ENCODE results near the gene VPS52. TPM values are rescaled to one million over a fixed set of nuclear protein-coding genes. Genes with fewer than 3 reads are reported as not detected.

VPS52 gene, protein sequence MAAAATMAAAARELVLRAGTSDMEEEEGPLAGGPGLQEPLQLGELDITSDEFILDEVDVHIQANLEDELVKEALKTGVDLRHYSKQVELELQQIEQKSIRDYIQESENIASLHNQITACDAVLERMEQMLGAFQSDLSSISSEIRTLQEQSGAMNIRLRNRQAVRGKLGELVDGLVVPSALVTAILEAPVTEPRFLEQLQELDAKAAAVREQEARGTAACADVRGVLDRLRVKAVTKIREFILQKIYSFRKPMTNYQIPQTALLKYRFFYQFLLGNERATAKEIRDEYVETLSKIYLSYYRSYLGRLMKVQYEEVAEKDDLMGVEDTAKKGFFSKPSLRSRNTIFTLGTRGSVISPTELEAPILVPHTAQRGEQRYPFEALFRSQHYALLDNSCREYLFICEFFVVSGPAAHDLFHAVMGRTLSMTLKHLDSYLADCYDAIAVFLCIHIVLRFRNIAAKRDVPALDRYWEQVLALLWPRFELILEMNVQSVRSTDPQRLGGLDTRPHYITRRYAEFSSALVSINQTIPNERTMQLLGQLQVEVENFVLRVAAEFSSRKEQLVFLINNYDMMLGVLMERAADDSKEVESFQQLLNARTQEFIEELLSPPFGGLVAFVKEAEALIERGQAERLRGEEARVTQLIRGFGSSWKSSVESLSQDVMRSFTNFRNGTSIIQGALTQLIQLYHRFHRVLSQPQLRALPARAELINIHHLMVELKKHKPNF
- total RNA-seq = 29.6 and 34.5 TPM in 2 replicates

DNA sequence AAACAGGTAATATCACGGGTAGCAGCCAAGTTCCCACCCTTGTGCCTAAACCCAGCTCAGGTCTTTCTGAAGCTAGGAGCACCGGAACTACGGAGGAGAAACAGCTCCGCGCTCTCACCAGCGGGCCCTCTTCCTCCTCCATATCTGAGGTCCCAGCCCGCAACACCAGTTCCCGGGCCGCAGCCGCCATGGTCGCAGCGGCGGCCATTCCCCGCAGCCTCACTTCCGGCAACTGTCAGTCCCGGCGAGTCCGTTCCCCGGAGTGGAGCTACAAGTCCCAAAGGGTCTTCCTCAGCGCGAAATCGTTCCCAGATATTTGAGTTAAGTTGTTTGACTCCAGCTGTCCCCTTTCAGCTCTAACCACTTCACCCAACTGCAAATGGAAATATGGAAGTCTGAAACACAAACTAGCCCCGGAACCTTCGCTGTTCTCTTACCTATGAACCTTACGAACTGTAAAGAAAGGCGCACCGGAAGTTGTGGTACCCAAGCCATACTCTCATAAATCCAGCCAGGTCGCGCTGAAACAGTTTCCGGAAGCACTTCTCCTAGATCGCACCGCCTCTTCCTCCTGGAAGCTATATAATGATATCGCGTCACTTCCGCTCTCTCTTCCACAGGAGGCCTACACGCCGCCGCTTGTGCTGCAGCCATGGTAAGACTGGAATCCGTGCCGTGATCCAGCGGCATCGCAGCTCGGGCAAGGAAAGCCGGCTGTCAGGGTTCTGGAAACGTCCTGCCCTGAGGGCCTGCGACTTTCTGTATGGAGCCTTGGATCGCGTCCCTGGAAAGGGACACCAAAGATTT is at the start of gene VPS52, which contains the start of gene RPS18:
VPS52 (minus strand) TSS at position 409 of the 807 bp plus-strand sequence; CDS start at position 208, 201 bp downstream.
RPS18 (plus strand) TSS at position 608 of the 807 bp plus-strand sequence; CDS start at position 653, 45 bp downstream.
- DNase-seq (ENCODE audit: extremely low read depth, low read depth, low spot score) = peak; percentile 99

DNA sequence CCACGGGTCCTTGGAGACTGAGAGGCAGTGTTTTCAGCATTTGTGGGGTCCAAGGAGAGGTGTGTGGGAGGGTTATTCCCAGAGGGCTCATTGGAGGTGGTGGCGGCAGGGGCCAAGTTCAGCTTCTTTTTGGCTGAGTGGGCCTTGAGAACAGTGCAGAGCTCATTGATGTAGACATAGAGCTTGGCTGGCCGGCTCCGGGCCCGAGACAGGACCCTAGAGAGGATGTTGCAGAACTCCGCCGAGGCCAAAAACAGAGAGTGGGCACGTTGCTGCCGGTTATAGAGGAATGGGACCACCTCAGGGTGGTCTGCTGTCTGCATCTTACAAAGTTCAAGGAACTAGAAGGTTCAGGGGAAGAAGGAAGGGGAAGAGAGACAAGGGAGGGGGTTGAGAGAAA is 49.6 kb upstream of the VPS52 start:
- DNase-seq (ENCODE audit: extremely low read depth, low read depth, low spot score) = no peak

DNA sequence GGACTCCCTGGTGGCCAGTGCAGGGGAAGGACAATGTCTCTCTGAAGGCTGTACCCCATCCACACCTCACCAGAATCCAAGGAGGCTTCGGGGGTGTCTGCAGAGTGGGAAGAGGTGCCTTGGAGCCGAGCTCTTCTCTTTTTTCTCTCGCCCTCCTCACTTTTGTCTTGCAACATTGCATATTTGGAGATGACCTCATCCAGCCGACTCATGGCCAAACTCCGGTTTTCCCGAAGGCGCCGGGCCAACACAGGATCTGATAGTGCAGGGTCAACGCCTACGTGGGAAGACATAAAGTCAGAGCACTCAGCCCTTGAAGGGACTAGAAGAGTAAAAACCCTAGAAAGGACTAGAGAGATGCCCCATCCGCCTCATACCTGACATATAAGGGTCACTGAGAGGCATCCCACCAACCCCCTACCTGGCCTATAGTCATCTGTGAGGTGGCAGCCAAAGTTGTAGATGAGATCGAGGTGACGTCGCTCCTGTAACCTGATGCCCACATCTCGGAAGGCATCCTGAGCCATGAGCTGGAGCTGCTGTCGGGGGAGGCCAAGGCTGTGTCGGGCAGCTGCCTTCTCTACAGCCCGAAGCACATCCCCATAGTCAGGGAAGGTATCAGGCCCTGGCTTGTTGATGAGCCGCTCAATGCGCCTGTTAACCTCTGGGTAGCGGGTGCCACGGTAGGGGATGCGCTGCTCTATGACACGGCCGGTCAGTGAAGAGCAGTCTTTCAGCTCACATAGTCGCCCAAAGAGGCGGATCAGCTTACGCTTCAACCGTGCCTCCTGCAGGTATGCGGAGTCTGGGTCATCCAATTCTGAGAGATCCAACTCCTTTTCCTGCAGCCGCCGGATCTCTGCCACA is 48.9 kb upstream of the VPS52 start:
- no peak for DNase-seq (ENCODE audit: extremely low read depth, low read depth, low spot score)

DNA sequence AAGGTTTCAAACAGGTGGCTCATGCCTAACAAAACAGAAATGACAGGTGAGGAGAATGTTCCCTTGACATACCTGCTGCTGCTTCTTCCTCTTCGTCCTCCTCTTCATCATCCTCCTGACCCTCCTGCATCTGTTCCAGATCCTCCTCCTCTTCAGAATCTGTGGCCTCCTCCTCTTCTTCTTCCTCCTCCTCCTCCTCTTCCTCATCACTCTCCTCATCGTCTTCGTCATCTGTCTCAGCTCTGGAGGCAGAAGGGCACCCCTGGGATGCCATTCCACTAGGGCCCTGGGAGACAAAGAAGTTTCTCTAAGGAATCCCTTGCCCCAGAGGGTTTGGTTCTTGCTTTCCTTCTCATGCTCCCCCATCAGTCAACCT is 48.3 kb upstream of the VPS52 start:
- DNase-seq (ENCODE audit: extremely low read depth, low read depth, low spot score) = no peak

DNA sequence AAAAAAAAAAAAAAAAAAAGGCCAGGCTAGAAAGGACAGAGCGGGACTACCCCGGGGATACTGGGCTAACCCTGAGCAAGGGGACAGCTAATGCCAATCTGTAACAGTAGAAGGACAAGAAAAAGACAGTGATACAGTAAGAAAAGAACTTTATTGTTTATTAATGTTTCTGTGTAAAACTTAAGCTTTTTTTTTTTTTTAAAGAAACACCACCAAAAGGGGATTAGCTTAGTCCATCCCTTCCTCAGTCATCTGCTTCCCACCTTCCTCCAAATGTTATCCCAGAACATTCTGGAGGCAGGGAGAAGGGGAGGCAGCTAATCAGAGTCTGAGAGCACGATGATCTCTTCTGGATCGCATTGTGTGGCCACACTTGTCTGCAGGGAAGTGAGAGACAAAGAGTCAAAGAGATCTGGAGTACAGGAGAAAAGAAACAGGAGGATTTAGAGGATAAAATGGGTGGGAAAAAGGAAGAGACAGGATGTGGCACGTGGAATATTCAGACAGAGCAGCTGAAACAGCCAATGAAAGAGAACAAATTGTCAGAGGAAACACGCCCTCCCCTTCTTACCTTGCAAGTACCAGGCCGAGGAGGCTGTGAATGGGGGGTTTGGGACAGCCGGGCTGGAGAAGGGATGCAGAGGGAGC is 46.9 kb upstream of the VPS52 start:
- no peak for DNase-seq (ENCODE audit: extremely low read depth, low read depth, low spot score)

DNA sequence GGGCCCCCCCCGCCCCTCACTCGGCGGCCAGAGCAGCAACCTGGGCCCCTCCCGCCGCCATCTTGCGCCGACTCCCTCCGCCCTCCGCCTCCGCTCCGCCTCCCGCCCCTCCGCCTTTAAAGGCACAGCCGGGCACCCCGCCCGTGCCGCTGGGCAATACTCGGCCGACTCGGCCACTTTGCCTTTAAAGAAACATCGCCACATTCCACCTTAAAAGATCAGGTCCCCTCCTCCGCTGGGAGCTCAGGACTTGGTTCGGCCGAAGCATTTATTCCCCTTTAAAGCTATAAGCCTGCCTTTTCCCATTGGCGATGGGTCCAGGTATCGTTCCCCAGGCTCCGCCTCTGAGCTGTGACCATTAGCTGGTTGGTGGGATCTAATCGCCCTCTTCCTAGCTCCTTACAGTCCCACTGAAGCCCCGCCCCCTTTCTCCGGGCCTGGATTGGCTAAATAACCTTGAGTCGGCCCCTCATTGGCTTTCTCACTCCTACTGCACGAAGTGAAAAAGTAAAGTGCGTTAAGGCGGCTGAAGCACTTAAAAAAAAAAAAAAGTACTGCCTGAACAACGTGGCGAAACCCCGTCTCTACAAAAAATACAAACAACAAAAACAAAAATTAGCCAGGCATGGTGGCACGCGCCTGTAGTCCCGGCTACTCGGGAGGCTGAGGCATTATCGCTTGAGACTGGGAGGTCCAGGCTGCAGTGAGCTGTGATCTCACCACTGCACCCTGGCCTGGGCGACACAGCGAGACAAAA is 46.2 kb upstream of the VPS52 start, which contains the start of gene ZBTB22:
ZBTB22 (minus strand) TSS at position 76 of the 757 bp plus-strand sequence. CDS start 828 bp downstream, outside the sequence.
- DNase-seq (ENCODE audit: extremely low read depth, low read depth, low spot score) = peak; percentile 99

DNA sequence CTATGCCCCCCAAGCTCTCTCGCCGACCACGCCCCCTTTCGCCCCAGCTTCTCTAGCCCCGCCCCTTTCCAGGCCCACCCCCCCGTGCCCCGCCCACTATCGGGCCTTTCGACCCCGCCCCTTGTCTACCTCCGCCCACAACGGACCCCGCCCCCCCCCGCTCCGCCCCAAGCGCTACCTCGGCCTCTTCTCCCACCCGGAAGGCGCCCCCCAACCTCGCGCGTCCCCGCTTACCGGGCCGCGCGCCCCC is 45.7 kb upstream of the VPS52 start:
- DNase-seq (ENCODE audit: extremely low read depth, low read depth, low spot score) = no peak

DNA sequence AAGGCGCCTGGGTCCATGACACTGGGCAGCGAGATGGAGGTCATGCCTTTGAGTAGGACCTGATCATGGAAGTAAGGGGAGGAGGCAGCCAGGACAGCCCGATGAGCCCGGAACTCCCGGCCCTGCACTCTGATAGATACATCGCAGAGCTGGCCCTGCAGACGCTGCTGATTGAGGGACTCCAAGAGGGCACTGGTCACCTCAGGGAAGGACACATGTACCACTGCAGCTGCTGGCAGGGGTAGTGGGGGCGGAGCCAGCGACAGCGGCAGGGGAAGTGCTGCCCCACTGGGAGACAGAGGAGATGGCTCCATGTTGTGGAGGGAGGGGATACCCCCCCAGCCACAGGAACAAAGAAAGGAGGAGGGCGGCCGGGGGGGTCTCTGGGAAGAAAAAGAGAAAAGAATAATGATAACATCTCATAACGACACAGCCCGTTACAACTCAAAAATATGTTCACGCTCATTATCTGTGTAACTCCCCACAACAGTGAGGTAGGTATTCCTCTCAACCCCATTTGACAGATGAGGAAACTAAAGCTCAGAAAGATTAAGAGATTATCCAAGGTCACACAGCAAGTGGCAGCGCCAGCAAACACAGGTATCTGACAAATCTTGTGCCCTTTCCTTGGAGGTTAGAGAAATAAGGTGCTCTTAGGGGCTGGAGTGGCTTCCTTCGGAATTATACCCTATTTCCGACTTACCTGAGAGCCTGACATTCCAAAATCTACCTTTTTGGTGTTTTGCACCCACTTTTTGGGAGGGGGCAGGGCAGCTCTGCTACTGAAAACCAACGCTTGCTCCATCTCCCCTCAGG is 45.1 kb upstream of the VPS52 start:
- no peak for DNase-seq (ENCODE audit: extremely low read depth, low read depth, low spot score)

DNA sequence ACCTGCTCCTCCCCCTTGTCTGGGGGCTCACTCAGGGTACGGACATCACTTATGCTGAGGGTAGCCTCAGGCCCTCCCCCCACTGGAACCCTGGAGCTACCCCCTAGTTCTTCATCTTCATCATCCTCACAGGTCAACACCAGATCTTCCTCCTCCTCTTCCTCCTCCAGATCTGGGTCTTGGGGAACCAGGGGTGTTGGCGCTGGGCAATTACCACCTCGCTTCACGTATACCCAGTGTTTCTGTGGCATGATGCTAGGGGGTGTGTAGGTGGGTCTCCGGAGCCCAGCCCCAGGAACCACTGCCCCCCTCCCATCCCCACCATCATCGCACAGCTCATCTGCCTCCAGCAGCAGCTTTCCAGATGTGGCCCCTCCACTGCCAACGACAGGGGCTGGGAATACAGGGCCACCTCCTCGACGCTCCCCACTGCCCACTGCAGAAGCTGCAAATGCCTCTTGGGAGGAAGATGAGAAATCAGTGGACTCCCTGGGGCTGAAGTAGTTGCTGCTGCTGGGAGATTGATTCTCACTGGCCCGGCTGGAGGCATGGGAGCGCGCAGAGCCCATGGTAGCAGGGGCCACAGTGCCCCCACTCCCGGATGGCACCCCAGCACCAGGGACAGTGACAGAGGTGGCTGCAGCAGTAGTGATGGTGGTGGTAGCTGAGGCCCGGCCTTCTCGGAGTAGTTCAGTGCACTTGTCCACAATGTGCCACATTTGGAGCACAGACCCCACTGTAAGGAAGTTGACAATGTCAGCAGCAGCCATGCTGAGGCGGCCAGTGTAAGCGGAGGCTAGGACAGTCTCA is 44.3 kb upstream of the VPS52 start:
- DNase-seq (ENCODE audit: extremely low read depth, low read depth, low spot score) = no peak

DNA sequence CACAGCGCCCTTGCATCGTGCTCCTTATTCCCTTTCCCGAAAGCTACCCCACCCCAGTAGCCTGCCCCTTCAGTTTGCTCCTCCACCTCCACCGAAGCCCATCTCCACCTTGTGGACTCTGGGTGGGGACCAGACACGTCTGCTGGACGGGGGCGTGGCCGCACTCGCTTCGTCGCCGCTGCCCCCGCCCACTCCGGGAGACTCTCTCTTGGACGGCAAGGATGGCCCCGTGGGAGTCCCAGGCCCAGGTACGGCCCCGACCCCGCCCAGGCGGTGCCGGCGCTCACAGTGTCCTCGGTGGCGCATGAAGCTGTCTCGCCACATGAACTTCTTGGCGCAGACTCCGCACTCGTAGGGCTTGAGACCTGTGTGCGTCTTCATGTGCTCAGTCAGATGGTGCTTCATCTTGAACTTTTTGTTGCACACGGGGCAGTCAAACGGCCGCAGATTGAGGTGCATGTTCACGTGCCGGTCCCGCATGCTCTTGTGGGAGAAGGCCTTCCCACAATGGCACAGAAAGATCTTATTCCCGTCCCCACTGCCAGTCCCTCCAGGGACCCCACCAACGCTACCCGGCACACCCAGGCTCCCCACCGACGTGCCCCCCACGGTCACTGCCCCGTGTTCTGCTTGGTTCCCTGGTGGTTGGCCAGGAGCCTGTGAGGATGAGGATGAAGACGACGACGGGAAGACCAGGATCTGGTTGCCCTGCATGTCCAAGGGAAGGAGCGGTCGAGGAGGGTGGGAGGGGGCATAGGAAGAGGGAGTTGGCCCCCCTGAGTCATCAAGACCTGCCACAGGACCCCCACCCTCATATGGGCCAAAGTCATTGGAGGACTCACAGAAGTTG is 43.5 kb upstream of the VPS52 start:
- no peak for DNase-seq (ENCODE audit: extremely low read depth, low read depth, low spot score)

DNA sequence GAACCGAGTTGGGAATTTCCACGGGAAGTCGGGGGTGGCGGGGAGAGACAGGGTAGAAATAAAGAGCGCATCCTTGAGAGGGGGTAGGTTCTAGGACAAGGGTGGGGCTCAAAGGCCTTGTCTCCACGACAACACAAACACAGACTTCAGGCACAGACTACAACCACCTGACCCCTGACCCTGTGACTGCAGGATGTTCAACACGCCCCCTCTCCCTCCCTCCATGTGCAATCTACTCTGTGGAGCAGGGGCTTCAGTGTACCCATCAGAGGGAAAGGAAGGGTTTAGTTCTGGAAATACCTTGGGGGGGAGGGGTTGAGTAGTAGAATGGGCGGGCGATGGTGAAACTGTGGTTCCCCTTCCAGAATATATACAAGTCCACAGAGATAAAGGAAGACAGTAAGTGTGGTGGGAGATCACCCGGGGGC is 42.9 kb upstream of the VPS52 start:
- no peak for DNase-seq (ENCODE audit: extremely low read depth, low read depth, low spot score)

DNA sequence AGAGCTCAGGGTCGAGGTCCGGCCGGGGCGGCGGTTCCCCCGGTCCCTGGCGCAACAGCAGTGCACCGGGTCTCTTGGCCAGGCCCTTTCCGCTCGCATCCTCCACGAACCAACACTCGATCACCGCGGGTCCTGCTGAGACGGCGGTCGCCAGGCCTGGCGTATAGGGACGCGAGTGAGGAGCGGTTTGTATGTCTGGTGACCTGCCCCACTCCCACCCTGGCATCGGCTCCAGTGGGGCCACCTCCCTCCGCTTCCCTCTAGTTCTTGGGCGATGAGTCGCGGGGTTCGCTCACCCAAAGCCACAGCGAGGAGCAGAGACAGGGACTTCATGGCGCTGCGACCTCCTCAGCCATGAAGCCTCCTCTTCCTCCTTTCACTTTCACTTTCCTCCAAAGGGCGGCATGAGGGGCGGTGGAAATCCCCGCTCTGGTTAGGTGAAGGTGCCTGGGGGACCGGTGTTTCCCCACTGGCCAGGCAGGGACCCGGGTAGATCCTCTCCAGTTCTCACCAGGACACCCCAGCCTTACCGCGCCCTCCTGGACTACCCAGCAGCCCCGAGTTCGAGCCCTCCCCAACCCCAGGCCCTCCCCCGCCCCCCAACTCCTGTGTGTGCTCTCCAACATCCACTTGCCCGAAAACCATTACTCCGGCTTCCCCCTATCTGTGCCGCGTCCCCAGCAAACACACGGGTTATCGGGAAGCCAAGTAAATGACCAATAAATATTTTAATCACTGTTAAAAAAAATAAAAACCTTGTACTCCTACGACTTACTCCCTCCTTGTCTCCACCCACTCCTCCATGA is 42.2 kb upstream of the VPS52 start, which contains the start of gene TAPBP:
TAPBP (minus strand) TSS at position 370 of the 806 bp plus-strand sequence; CDS start at position 333, 37 bp downstream.
- DNase-seq (ENCODE audit: extremely low read depth, low read depth, low spot score) = no peak

DNA sequence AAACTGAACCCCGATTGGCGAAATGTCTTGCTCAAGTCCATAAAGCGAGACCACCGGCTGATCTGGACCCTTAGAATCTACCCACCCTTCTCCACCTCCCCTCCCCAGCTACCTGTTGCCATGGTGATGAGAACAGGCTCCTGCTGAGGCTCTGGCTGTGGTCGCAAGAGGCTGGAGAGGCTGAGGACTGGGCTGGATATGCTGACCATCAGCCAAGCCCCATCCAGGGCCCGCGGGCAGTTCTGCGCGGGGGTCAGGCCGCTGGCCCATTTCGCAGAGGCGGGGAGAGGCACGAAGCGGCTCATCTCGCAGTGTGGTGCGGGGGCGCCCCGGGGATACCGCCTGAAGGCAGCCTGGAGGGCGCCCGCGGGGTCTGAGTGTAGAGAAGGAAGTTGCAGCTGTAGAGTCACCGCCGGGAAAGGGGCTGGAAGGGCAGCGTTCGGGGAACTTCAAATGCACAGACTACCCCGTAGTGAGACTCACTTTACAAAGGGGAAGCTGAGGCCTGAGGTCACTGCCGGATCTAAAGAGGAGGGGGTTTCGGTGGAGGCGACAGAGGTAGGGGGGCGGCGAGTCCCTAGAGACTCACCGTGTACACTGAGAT is 41.5 kb upstream of the VPS52 start:
- no peak for DNase-seq (ENCODE audit: extremely low read depth, low read depth, low spot score)

DNA sequence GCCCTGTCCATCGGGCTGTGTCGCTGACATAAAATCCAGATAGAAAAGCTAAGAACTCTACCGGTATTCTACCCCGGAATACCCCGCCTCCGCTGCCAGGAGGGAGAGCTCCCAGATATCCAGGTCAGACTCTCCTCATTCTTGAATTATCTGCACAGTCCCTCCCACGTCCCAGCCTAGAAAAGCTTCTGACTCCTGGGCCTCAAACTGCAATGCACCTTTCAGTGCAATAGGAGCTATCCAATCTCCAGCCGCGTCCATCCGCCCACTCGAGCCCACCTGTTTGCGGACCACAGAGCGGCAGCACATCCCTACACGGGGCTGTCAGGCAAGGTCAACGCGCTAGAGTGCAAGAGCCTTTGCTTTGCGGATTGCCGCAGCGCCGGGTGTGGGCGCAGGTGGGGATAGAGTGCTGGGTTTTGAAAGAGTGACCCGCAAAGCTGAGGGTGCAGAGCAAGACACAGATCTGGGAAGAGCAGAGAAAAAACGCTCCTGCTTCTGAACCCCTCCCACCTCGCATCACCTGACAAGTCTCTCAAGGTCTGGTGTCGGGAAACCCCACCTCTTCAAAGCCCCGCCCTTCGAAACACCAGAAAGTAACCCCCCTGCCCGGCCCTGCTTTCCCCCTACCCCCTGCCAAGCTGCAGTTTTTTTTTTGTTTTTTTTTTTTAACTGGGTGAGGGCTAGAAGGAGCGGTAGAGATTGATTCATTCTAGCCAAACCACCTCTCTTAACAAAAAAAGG is 40.9 kb upstream of the VPS52 start:
- no peak for DNase-seq (ENCODE audit: extremely low read depth, low read depth, low spot score)

Data from glomerular endothelial cell (primary cell).